Activated naive CD4-positive, alpha-beta T cell treated with anti-CD3 and anti-CD28 coated beads, Interleukin-2, amount 10 ng/mL, durations not matched to agents 7 days and 5 days (primary cell): ENCODE results near the gene ACVR2A.

Source experiments
- CTCF ChIA-PET: fragments of 350-600 bp; sonication (Branson Sonifier 250); formaldehyde crosslinking; loops from one replicate; lab custom pipeline; 2021; ENCODE audit warnings: antibody characterized with exemption; lab: Charles Lee
- DNase-seq: peaks from one replicate; pipeline ENCODE4 v3.0.0-alpha.2; 2020
- H3K27ac Mint-ChIP-seq: one replicate; pipeline ENCODE4 v1.8.0; 2021; ENCODE audit warnings: mild to moderate bottlenecking, moderate library complexity, mixed read lengths
- H3K27me3 Mint-ChIP-seq: one replicate; pipeline ENCODE4 v1.8.0; 2021; ENCODE audit warnings: mild to moderate bottlenecking, mixed read lengths
- H3K36me3 Mint-ChIP-seq: one replicate; pipeline ENCODE4 v1.8.0; 2021; ENCODE audit warnings: mixed read lengths
- H3K4me1 Mint-ChIP-seq: one replicate; pipeline ENCODE4 v1.8.0; 2021; ENCODE audit warnings: mixed read lengths
- H3K4me3 Mint-ChIP-seq: one replicate; pipeline ENCODE4 v1.8.0; 2021; ENCODE audit warnings: mild to moderate bottlenecking, moderate library complexity, mixed read lengths
- H3K9me3 Mint-ChIP-seq: one replicate; pipeline ENCODE4 v1.8.0; 2021; ENCODE audit warnings: mixed read lengths

The ACVR2A gene

GRCh38 chr2:147923846-147924245 lies 79.0 kb downstream of the ACVR2A start:
- Mint-ChIP-seq H3K9me3 (no peaks in the 10 kb centered on the region), H3K4me1 (peaks cover 2% of the 10 kb centered on the region), H3K27me3 (no peaks in the 10 kb centered on the region), H3K4me3 (no peak overlapping the region), H3K27ac (no peak overlapping the region), H3K36me3 (peaks cover 40% of the 10 kb centered on the region)
- CTCF ChIA-PET: no interaction called here
- no peak for DNase-seq

- Mint-ChIP-seq H3K4me1 (peaks cover 2% of the 10 kb centered on the region), H3K36me3 (peaks cover 36% of the 10 kb centered on the region), H3K4me3 (no peak overlapping the region), H3K27ac (no peak overlapping the region), H3K9me3 (no peaks in the 10 kb centered on the region), H3K27me3 (no peaks in the 10 kb centered on the region)
- CTCF ChIA-PET: interaction anchor here (1.4 kb wide), 1 partner anchor 12 kb away, joined by 3 read pairs; no protein-coding TSS in a partner anchor
- no peak for DNase-seq
Measured at GRCh38 chr2:147924647-147925046, 79.8 kb downstream of the ACVR2A start.

GRCh38 chr2:147925886-147926285 lies 81.1 kb downstream of the ACVR2A start:
- H3K4me3 Mint-ChIP-seq: no peak overlapping the region
- H3K27ac Mint-ChIP-seq: no peak overlapping the region
- H3K27me3 Mint-ChIP-seq: no peaks in the 10 kb centered on the region
- no peaks in the 10 kb centered on the region for H3K9me3 Mint-ChIP-seq
- CTCF ChIA-PET: interaction anchor here (1.4 kb wide), 1 partner anchor 11 kb away, joined by 3 read pairs; no protein-coding TSS in a partner anchor
- H3K36me3 Mint-ChIP-seq: peaks cover 38% of the 10 kb centered on the region
- DNase-seq: no peak
- H3K4me1 Mint-ChIP-seq: peaks cover 2% of the 10 kb centered on the region

- H3K27ac Mint-ChIP-seq: no peak overlapping the region
Measured at GRCh38 chr2:147927053-147927588, 82.3 kb downstream of the ACVR2A start.

GRCh38 chr2:147933931-147934330 lies 89.1 kb downstream of the ACVR2A start:
- no peak for DNase-seq
- Mint-ChIP-seq H3K4me1 (no peaks in the 10 kb centered on the region), H3K27me3 (no peaks in the 10 kb centered on the region), H3K9me3 (no peaks in the 10 kb centered on the region), H3K4me3 (no peak overlapping the region), H3K27ac (no peak overlapping the region), H3K36me3 (peaks cover 44% of the 10 kb centered on the region)
- CTCF ChIA-PET: no interaction called here

More at GRCh38 chr2:147927053-147927588, 82.3 kb downstream of the ACVR2A start:
- Mint-ChIP-seq H3K4me3 (no peak overlapping the region), H3K9me3 (no peaks in the 10 kb centered on the region), H3K4me1 (peaks cover 2% of the 10 kb centered on the region), H3K36me3 (peaks cover 38% of the 10 kb centered on the region), H3K27me3 (no peaks in the 10 kb centered on the region)
- CTCF ChIA-PET: no interaction called here
- no peak for DNase-seq

- Mint-ChIP-seq H3K9me3 (no peaks in the 10 kb centered on the region), H3K36me3 (peaks cover 37% of the 10 kb centered on the region), H3K4me1 (no peaks in the 10 kb centered on the region), H3K27me3 (no peaks in the 10 kb centered on the region), H3K4me3 (no peak overlapping the region), H3K27ac (no peak overlapping the region)
- CTCF ChIA-PET: interaction anchor here (1.0 to 3.0 kb wide), 3 partner anchors 16 to 574 kb away, joined by 3 to 14 read pairs (median 7); no protein-coding TSS in a partner anchor
- no peak for DNase-seq
Measured at GRCh38 chr2:147934881-147935620, 90.2 kb downstream of the ACVR2A start.

- H3K4me3 Mint-ChIP-seq: no peak overlapping the region
- no peaks in the 10 kb centered on the region for H3K27me3 Mint-ChIP-seq
- CTCF ChIA-PET: interaction anchor here (0.7 to 3.0 kb wide), 4 partner anchors 13 to 571 kb away, joined by 3 to 14 read pairs (median 6); no protein-coding TSS in a partner anchor
- H3K27ac Mint-ChIP-seq: no peak overlapping the region
- H3K36me3 Mint-ChIP-seq: peaks cover 29% of the 10 kb centered on the region
- H3K9me3 Mint-ChIP-seq: no peaks in the 10 kb centered on the region
- DNase-seq: no peak
- H3K4me1 Mint-ChIP-seq: no peaks in the 10 kb centered on the region
Measured at GRCh38 chr2:147937744-147938349, 93.0 kb downstream of the ACVR2A start.

GRCh38 chr2:147939313-147939712 lies 94.5 kb downstream of the ACVR2A start:
- no peak overlapping the region for H3K27ac Mint-ChIP-seq
- H3K9me3 Mint-ChIP-seq: no peaks in the 10 kb centered on the region
- H3K4me3 Mint-ChIP-seq: no peak overlapping the region
- no peaks in the 10 kb centered on the region for H3K4me1 Mint-ChIP-seq
- CTCF ChIA-PET: no interaction called here
- DNase-seq: no peak
- no peaks in the 10 kb centered on the region for H3K27me3 Mint-ChIP-seq
- peaks cover 23% of the 10 kb centered on the region for H3K36me3 Mint-ChIP-seq

- H3K4me1 Mint-ChIP-seq: no peaks in the 10 kb centered on the region
- H3K9me3 Mint-ChIP-seq: no peaks in the 10 kb centered on the region
- H3K27ac Mint-ChIP-seq: no peak overlapping the region
- H3K4me3 Mint-ChIP-seq: no peak overlapping the region
- H3K27me3 Mint-ChIP-seq: no peaks in the 10 kb centered on the region
- H3K36me3 Mint-ChIP-seq: peaks cover 5% of the 10 kb centered on the region
- DNase-seq: no peak
- CTCF ChIA-PET: interaction anchor here (0.8 kb wide), 1 partner anchor 563 kb away, joined by 3 read pairs; no protein-coding TSS in a partner anchor
Measured at GRCh38 chr2:147945660-147946059, 100.8 kb downstream of the ACVR2A start.

GRCh38 chr2:147952118-147952517 lies 107.3 kb downstream of the ACVR2A start:
- Mint-ChIP-seq H3K4me3 (no peak overlapping the region), H3K4me1 (no peaks in the 10 kb centered on the region), H3K27me3 (no peaks in the 10 kb centered on the region), H3K27ac (no peak overlapping the region), H3K9me3 (no peaks in the 10 kb centered on the region), H3K36me3 (peaks cover 10% of the 10 kb centered on the region)
- CTCF ChIA-PET: no interaction called here
- DNase-seq: no peak

GRCh38 chr2:147968571-147968970 lies 123.7 kb downstream of the ACVR2A start:
- H3K4me3 Mint-ChIP-seq: no peak overlapping the region
- CTCF ChIA-PET: no interaction called here
- H3K27ac Mint-ChIP-seq: no peak overlapping the region
- H3K36me3 Mint-ChIP-seq: peaks cover 53% of the 10 kb centered on the region
- peaks cover 23% of the 10 kb centered on the region for H3K9me3 Mint-ChIP-seq
- no peak for DNase-seq
- no peaks in the 10 kb centered on the region for H3K27me3 Mint-ChIP-seq
- H3K4me1 Mint-ChIP-seq: no peaks in the 10 kb centered on the region

- DNase-seq: no peak
- CTCF ChIA-PET: no interaction called here
- H3K4me1 Mint-ChIP-seq: peaks cover 4% of the 10 kb centered on the region
- no peak overlapping the region for H3K27ac Mint-ChIP-seq
- no peaks in the 10 kb centered on the region for H3K27me3 Mint-ChIP-seq
- H3K4me3 Mint-ChIP-seq: no peak overlapping the region
- H3K36me3 Mint-ChIP-seq: peaks cover 15% of the 10 kb centered on the region
- peaks cover 5% of the 10 kb centered on the region for H3K9me3 Mint-ChIP-seq
Measured at GRCh38 chr2:147976102-147976501, 131.3 kb downstream of the ACVR2A start.

GRCh38 chr2:147977679-147978078 lies 132.8 kb downstream of the ACVR2A start:
- peaks cover 14% of the 10 kb centered on the region for H3K36me3 Mint-ChIP-seq
- no peak overlapping the region for H3K4me3 Mint-ChIP-seq
- no peaks in the 10 kb centered on the region for H3K27me3 Mint-ChIP-seq
- peaks cover 5% of the 10 kb centered on the region for H3K4me1 Mint-ChIP-seq
- H3K9me3 Mint-ChIP-seq: peaks cover 5% of the 10 kb centered on the region
- CTCF ChIA-PET: interaction anchor here (1.1 kb wide), 1 partner anchor 12 kb away, joined by 3 read pairs; no protein-coding TSS in a partner anchor
- no peak overlapping the region for H3K27ac Mint-ChIP-seq
- DNase-seq: no peak
